SK-N-SH treated with all-trans-retinoic acid at 6 μM for 48 hours (cell line): Measurements from ENCODE around the gene KCP.

Experiments used
- ARNTL ChIP-seq: fragments of 450-650 bp; formaldehyde crosslinking; IDR thresholded peaks from 2 replicates; pipeline ENCODE4 v1.5.0; 2020; ENCODE audit warnings: low read depth, mild to moderate bottlenecking, moderate library complexity, borderline replicate concordance
- CREB5 ChIP-seq: fragments of 250-450 bp; sonication (Bioruptor Pico); IDR thresholded peaks from 2 replicates; pipeline ENCODE4 v1.5.1; 2020; ENCODE audit warnings: low read depth, mild to moderate bottlenecking, moderate library complexity
- GLIS3 ChIP-seq: fragments of 250-450 bp; sonication (Bioruptor Pico); IDR thresholded peaks from 2 replicates; pipeline ENCODE4 v1.5.0; 2020; ENCODE audit warnings: mild to moderate bottlenecking, moderate library complexity
- ZFP3 ChIP-seq: fragments of 250-450 bp; sonication (Bioruptor Pico); IDR thresholded peaks from 2 replicates; pipeline ENCODE4 v1.5.0; 2020; ENCODE audit warnings: mild to moderate bottlenecking, moderate library complexity
- ZFP30 ChIP-seq: fragments of 450-650 bp; formaldehyde crosslinking; IDR thresholded peaks from 2 replicates; pipeline ENCODE4 v1.5.0; 2022; ENCODE audit warnings: mild to moderate bottlenecking, moderate library complexity

GRCh38 chr7:128827971-128828711 lies 82.4 kb downstream of the KCP start:
- TF ChIP-seq ARNTL = no peak
- no peak for TF ChIP-seq CREB5 (CRISPR knock-in tag)
- no peak for TF ChIP-seq GLIS3 (CRISPR knock-in tag)
- no peak for TF ChIP-seq ZFP30 (CRISPR knock-in tag)
- TF ChIP-seq ZFP3 (CRISPR knock-in tag) = no peak
